ENCODE results near the gene TMEM14A.
A peak's percentile ranks its signal among the peaks of the same experiment; 100 is the strongest.
"Not testable (repeated sequence)": the region's sequence is repeated elsewhere in the genome, so short reads cannot be mapped to it uniquely, and the experiment has no call there.

TMEM14A gene

GRCh38 chr6:52657870-52658269 is 13.0 kb upstream of the TMEM14A start:
- no peak for DNase-seq (ENCODE audit: low spot score)

GRCh38 chr6:52661551-52661950 is 9.4 kb upstream of the TMEM14A start:
- DNase-seq (ENCODE audit: low spot score): no peak

GRCh38 chr6:52662031-52662430 is 8.9 kb upstream of the TMEM14A start:
- DNase-seq (ENCODE audit: low spot score): no peak

GRCh38 chr6:52663120-52663935 is 7.6 kb upstream of the TMEM14A start:
- peak; percentile 60 for DNase-seq (ENCODE audit: low spot score)

GRCh38 chr6:52663936-52664185 is 7.1 kb upstream of the TMEM14A start:
- no peak for DNase-seq (ENCODE audit: low spot score)

- peak; percentile 97 for DNase-seq (ENCODE audit: low spot score)
Observed at GRCh38 chr6:52664186-52664990, 6.5 kb upstream of the TMEM14A start.

- no peak for DNase-seq (ENCODE audit: low spot score)
Observed at GRCh38 chr6:52664991-52665686, 5.8 kb upstream of the TMEM14A start.

GRCh38 chr6:52666071-52666470 is 4.8 kb upstream of the TMEM14A start:
- no peak for DNase-seq (ENCODE audit: low spot score)

GRCh38 chr6:52666523-52666922 is 4.4 kb upstream of the TMEM14A start:
- no peak for DNase-seq (ENCODE audit: low spot score)

GRCh38 chr6:52667572-52667971 is 3.3 kb upstream of the TMEM14A start:
- DNase-seq (ENCODE audit: low spot score): no peak

- no peak for DNase-seq (ENCODE audit: low spot score)
Observed at GRCh38 chr6:52671676-52672075, 763 bp downstream of the TMEM14A start.

GRCh38 chr6:52672412-52673025 is 1.6 kb downstream of the TMEM14A start:
- DNase-seq (ENCODE audit: low spot score): no peak

- no peak for DNase-seq (ENCODE audit: low spot score)
Observed at GRCh38 chr6:52674666-52675065, 3.8 kb downstream of the TMEM14A start.

GRCh38 chr6:52675372-52675771 is 4.5 kb downstream of the TMEM14A start:
- DNase-seq (ENCODE audit: low spot score): no peak

- not testable (repeated sequence) for DNase-seq (ENCODE audit: low spot score)
Observed at GRCh38 chr6:52676631-52677030, 5.7 kb downstream of the TMEM14A start.

- no peak for DNase-seq (ENCODE audit: low spot score)
Observed at GRCh38 chr6:52681416-52681815, 10.5 kb downstream of the TMEM14A start.

GRCh38 chr6:52686878-52687699 is 16.2 kb downstream of the TMEM14A start:
- no peak for DNase-seq (ENCODE audit: low spot score)

- no peak for DNase-seq (ENCODE audit: low spot score)
Observed at GRCh38 chr6:52689857-52690256, 18.9 kb downstream of the TMEM14A start.

GRCh38 chr6:52691718-52692117 is 20.8 kb downstream of the TMEM14A start:
- DNase-seq (ENCODE audit: low spot score): no peak

GRCh38 chr6:52693773-52694172 is 22.9 kb downstream of the TMEM14A start:
- no peak for DNase-seq (ENCODE audit: low spot score)

- DNase-seq (ENCODE audit: low spot score): no peak
Observed at GRCh38 chr6:52694404-52694803, 23.5 kb downstream of the TMEM14A start.

- DNase-seq (ENCODE audit: low spot score): no peak
Observed at GRCh38 chr6:52696418-52696817, 25.5 kb downstream of the TMEM14A start.

Measured in iPS-NIHi11 (cell line).